Esophagus muscularis mucosa (tissue), 3 donors: ENCODE data around the gene MUC20.

Experiments
- POLR2AphosphoS5 ChIP-seq, 2 donors: sonication (generic); formaldehyde crosslinking; IDR thresholded peaks; one replicate each; pipeline ENCODE4 v1.6.1; 2017; ENCODE audit warnings: antibody characterized with exemption in 2 of 2
- TF ChIP-seq, protein P1 (sequence below), 3 experiments: fragments of 200-600 bp in 2 of 3; fragments of 450-650 bp in 1 of 3; sonication (generic) in 2 of 3; IDR thresholded peaks; one replicate each; pipeline ENCODE4 v1.5.1; 2017 to 2019; ENCODE audit warnings: antibody characterized with exemption in 3 of 3, mild to moderate bottlenecking in 2 of 3, moderate library complexity in 1 of 3

DNA sequence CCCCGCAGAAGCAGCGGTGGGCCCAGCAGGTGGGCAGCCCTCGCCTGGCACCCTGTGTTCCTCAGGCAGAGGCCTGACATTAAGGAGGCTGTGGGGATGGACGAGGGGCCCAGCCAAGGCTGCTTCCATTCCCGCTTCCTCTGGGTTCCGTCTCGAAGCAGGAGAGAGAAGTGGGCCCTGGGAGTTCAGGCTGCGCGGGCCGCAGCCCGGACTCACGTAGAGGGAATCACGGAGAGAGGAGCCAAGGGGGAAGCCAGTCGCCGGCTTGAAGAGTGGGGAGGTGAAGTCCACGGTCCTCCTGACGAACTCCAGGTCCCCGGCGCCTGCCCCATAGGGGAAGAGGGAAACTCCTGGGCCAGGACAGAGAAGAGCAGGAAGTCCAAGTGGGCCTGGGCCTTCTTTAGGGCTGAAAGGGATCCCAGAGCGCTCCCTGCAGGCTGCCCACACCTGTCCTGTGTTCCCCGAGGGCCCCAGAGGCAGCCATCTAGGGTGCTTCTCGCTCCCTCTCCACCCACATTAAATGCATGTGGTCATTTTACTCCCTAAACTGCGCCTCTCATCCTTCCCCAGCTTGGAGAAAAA is 53.3 kb downstream of the MUC20 start:
- TF ChIP-seq, protein P1, sequence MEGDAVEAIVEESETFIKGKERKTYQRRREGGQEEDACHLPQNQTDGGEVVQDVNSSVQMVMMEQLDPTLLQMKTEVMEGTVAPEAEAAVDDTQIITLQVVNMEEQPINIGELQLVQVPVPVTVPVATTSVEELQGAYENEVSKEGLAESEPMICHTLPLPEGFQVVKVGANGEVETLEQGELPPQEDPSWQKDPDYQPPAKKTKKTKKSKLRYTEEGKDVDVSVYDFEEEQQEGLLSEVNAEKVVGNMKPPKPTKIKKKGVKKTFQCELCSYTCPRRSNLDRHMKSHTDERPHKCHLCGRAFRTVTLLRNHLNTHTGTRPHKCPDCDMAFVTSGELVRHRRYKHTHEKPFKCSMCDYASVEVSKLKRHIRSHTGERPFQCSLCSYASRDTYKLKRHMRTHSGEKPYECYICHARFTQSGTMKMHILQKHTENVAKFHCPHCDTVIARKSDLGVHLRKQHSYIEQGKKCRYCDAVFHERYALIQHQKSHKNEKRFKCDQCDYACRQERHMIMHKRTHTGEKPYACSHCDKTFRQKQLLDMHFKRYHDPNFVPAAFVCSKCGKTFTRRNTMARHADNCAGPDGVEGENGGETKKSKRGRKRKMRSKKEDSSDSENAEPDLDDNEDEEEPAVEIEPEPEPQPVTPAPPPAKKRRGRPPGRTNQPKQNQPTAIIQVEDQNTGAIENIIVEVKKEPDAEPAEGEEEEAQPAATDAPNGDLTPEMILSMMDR (IDR thresholded peaks at IDR 0.05) = no peak
- no peak for TF ChIP-seq POLR2AphosphoS5 (IDR thresholded peaks at IDR 0.05)
